ENCODE data around the gene KCTD15. TPM values are rescaled to one million over a fixed set of nuclear protein-coding genes. Genes with fewer than 3 reads are reported as not detected.

Gene KCTD15
- total RNA-seq, 1 donor from 2014 or later: 2.7 TPM

- no peak for TF ChIP-seq CTCF (IDR thresholded peaks at IDR 0.05)
- Mint-ChIP-seq H3K4me1 (peaks cover 36% of the 10 kb centered on the region), H3K9me3 (no peaks in the 10 kb centered on the region), H3K36me3 (ENCODE audit: low read depth) (no peaks in the 10 kb centered on the region), H3K27ac (peak overlapping the region; percentile 41), H3K27me3 (no peaks in the 10 kb centered on the region), H3K4me3 (peak overlapping the region; percentile 85)
- ATAC-seq (ENCODE audit: low read depth) (peak; percentile 78), DNase-seq (peak; percentile 60)
- POLR2A ChIA-PET: interaction anchor here (1.0 kb wide), 1 partner anchor 23 kb away, joined by 3 read pairs; no protein-coding TSS in a partner anchor
- intact Hi-C loops (cut with micrococcal nuclease): loop anchor here (1.0 to 2.0 kb wide), 2 partner anchors 23 to 42 kb away; partner anchors contain the start of gene KCTD15
- CTCF ChIA-PET: interaction anchor here (1.1 to 1.9 kb wide), 2 partner anchors 25 to 42 kb away, joined by 4 to 8 read pairs; no protein-coding TSS in a partner anchor
Observed at GRCh38 chr19:33819880-33820781, 23.5 kb downstream of the KCTD15 start.

GRCh38 chr19:33821871-33822270 lies 25.2 kb downstream of the KCTD15 start:
- no peaks in the 10 kb centered on the region for H3K9me3 Mint-ChIP-seq
- TF ChIP-seq CTCF (IDR thresholded peaks at IDR 0.05): no peak
- DNase-seq: no peak
- POLR2A ChIA-PET: no interaction called here
- no peaks in the 10 kb centered on the region for H3K27me3 Mint-ChIP-seq
- intact Hi-C loops (cut with micrococcal nuclease): loop anchor here (2.0 kb wide), 1 partner anchor 25 kb away; the partner anchor contains the start of gene KCTD15
- H3K27ac Mint-ChIP-seq: no peak overlapping the region
- no peak for ATAC-seq (ENCODE audit: low read depth)
- H3K4me1 Mint-ChIP-seq: peaks cover 34% of the 10 kb centered on the region
- CTCF ChIA-PET: no interaction called here
- no peaks in the 10 kb centered on the region for H3K36me3 Mint-ChIP-seq (ENCODE audit: low read depth)
- H3K4me3 Mint-ChIP-seq: no peak overlapping the region

GRCh38 chr19:33823341-33823740 lies 26.7 kb downstream of the KCTD15 start:
- H3K27me3 Mint-ChIP-seq: peaks cover 2% of the 10 kb centered on the region
- intact Hi-C loops (cut with micrococcal nuclease): no loop called here
- ChIA-PET POLR2A (no interaction called here), CTCF (no interaction called here)
- no peak overlapping the region for H3K4me3 Mint-ChIP-seq
- peaks cover 25% of the 10 kb centered on the region for H3K4me1 Mint-ChIP-seq
- DNase-seq (no peak), ATAC-seq (ENCODE audit: low read depth) (no peak)
- TF ChIP-seq CTCF (IDR thresholded peaks at IDR 0.05): no peak
- H3K27ac Mint-ChIP-seq: no peak overlapping the region
- no peaks in the 10 kb centered on the region for H3K36me3 Mint-ChIP-seq (ENCODE audit: low read depth)
- no peaks in the 10 kb centered on the region for H3K9me3 Mint-ChIP-seq

GRCh38 chr19:33825556-33825955 lies 28.9 kb downstream of the KCTD15 start:
- Mint-ChIP-seq H3K4me1 (peaks cover 9% of the 10 kb centered on the region), H3K9me3 (no peaks in the 10 kb centered on the region), H3K36me3 (ENCODE audit: low read depth) (no peaks in the 10 kb centered on the region), H3K27ac (no peak overlapping the region), H3K27me3 (peaks cover 10% of the 10 kb centered on the region), H3K4me3 (no peak overlapping the region)
- no peak for DNase-seq
- TF ChIP-seq CTCF (IDR thresholded peaks at IDR 0.05): no peak
- ChIA-PET POLR2A (no interaction called here), CTCF (no interaction called here)
- no peak for ATAC-seq (ENCODE audit: low read depth)
- intact Hi-C loops (cut with micrococcal nuclease): no loop called here

GRCh38 chr19:33826521-33826920 lies 29.9 kb downstream of the KCTD15 start:
- no peak for TF ChIP-seq CTCF (IDR thresholded peaks at IDR 0.05)
- Mint-ChIP-seq H3K4me3 (no peak overlapping the region), H3K27me3 (peaks cover 11% of the 10 kb centered on the region), H3K4me1 (peaks cover 3% of the 10 kb centered on the region), H3K9me3 (no peaks in the 10 kb centered on the region), H3K36me3 (ENCODE audit: low read depth) (no peaks in the 10 kb centered on the region), H3K27ac (no peak overlapping the region)
- ATAC-seq (ENCODE audit: low read depth) (no peak), DNase-seq (no peak)
- ChIA-PET POLR2A (no interaction called here), CTCF (no interaction called here)
- intact Hi-C loops (cut with micrococcal nuclease): no loop called here
